Peyer's patch (tissue), 4 donors: ENCODE results near the gene CFDP1.

Source experiments
- POLR2A ChIP-seq, 2 donors: fragments of 450-650 bp; IDR thresholded peaks; one replicate each; pipeline ENCODE4 v1.5.1; 2017; ENCODE audit warnings: antibody characterized with exemption in 2 of 2, mild to moderate bottlenecking in 2 of 2, moderate library complexity in 2 of 2
- TF ChIP-seq, protein P1 (sequence below), 6 experiments: fragments of 450-650 bp in 4 of 6; fragments of 200-600 bp in 2 of 6; sonication (generic) in 1 of 6; IDR thresholded peaks; one replicate each; pipeline ENCODE4 v1.5.1; 2017 to 2019; ENCODE audit warnings: antibody characterized with exemption in 6 of 6, mild to moderate bottlenecking in 3 of 6, moderate library complexity in 1 of 6

DNA sequence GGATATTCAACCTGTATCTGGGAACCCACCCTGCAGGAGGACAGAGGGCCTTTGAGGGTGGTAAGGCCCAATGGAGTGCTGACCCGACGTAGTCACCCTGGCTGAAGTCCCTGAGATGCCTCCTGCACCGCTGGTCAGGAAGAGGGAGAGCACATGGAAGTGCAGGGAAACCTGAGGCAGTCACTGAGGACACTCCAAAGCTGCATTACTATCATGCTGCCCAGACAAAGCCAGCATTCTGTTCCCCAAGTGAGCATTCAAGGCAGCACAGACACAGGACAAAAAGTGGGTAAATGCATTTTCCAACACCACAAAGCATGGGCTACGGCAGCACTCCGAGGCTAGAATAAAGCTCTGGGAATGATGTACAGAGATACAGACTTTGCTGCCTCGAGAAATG, 135.0 kb downstream of the CFDP1 start:
- TF ChIP-seq, protein P1, sequence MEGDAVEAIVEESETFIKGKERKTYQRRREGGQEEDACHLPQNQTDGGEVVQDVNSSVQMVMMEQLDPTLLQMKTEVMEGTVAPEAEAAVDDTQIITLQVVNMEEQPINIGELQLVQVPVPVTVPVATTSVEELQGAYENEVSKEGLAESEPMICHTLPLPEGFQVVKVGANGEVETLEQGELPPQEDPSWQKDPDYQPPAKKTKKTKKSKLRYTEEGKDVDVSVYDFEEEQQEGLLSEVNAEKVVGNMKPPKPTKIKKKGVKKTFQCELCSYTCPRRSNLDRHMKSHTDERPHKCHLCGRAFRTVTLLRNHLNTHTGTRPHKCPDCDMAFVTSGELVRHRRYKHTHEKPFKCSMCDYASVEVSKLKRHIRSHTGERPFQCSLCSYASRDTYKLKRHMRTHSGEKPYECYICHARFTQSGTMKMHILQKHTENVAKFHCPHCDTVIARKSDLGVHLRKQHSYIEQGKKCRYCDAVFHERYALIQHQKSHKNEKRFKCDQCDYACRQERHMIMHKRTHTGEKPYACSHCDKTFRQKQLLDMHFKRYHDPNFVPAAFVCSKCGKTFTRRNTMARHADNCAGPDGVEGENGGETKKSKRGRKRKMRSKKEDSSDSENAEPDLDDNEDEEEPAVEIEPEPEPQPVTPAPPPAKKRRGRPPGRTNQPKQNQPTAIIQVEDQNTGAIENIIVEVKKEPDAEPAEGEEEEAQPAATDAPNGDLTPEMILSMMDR (IDR thresholded peaks at IDR 0.05): no peak
- TF ChIP-seq POLR2A (IDR thresholded peaks at IDR 0.05): no peak
